ENCODE measurements around the gene DEPDC5. TPM values are rescaled to one million over a fixed set of nuclear protein-coding genes. Genes with fewer than 3 reads are reported as not detected.

Gene DEPDC5
- total and polyA plus RNA-seq, 10 of the 15 experiments (the other 5 are each of a cell fraction or from before 2014, with no cell fraction given), result 3.0 to 38.9 (median 22.8) TPM

GRCh38 chr22:31737932-31738331, 15.9 kb upstream of the DEPDC5 start:
- no TSS peak for BruUV-seq (replicated peaks)
- Histone ChIP-seq H3K4me1 (ENCODE audit: control insufficient read depth, insufficient read depth, low read length) (peaks cover 3% of the 10 kb centered on the region; the same call in 1 of the 2 replicates), H3K27ac (ENCODE audit: control insufficient read depth, insufficient read depth) (no peak overlapping the region), H2AFZ (ENCODE audit: control insufficient read depth, low read depth, low read length) (no peak overlapping the region), H3K36me3 (ENCODE audit: control insufficient read depth in 2 of 2, insufficient read depth in 2 of 2, low read length in 1 of 2) (peaks cover 3 to 6% of the 10 kb centered on the region in 2 experiments), H3K4me2 (ENCODE audit: control insufficient read depth, insufficient read depth) (no peak overlapping the region), H3K27me3 (replicated peaks in 1 of 2; ENCODE audit: control insufficient read depth in 2 of 2, insufficient read depth in 2 of 2, low read length in 1 of 2) (no peaks in the 10 kb centered on the region), H3K79me2 (ENCODE audit: control insufficient read depth, insufficient read depth, low read length) (peaks cover 26% of the 10 kb centered on the region), H3K9ac (ENCODE audit: control insufficient read depth, insufficient read depth, low read length) (no peak overlapping the region), H3K9me3 (replicated peaks; ENCODE audit: control insufficient read depth, insufficient read depth, low read length) (no peaks in the 10 kb centered on the region), H3K4me3 (no peak overlapping the region), H4K20me1 (ENCODE audit: control insufficient read depth, insufficient read depth) (no peaks in the 10 kb centered on the region)
- FAIRE-seq, result no peak
- POLR2A ChIA-PET, result interaction anchor here (0.5 kb wide), 1 partner anchor 13 kb away, joined by 7 read pairs; no protein-coding TSS in a partner anchor
- no peak for DNase-seq (ENCODE audit: low read depth, low spot score)
- CTCF ChIA-PET, result no interaction called here
- RAD21 ChIA-PET (ENCODE audit: unreplicated experiment), result no interaction called here
- WGBS (ENCODE audit: insufficient coverage, insufficient replicate concordance, low lambda C conversion rate, missing lambda C conversion rate), result 98% methylated on average over 5 of the region's 5 CpGs
- intact Hi-C loops (cut with micrococcal nuclease; ENCODE audit: unreplicated experiment) (no loop called here), in situ Hi-C loops (cut with MboI) (no loop called here)
- SMC1A ChIA-PET (ENCODE audit: uncharacterized antibody, unreplicated experiment), result interaction anchor here (0.9 kb wide), 1 partner anchor 11 kb away, joined by 3 read pairs; no protein-coding TSS in a partner anchor
- no peak for ATAC-seq
- TF ChIP-seq ZNF274 (IDR thresholded peaks at IDR 0.05; ENCODE audit: insufficient read depth, insufficient read length) (no peak), ZNF687 (IDR thresholded peaks at IDR 0.05) (no peak), ESRRA (IDR thresholded peaks at IDR 0.05; ENCODE audit: low read length) (no peak)
- TF ChIP-seq, protein P1, sequence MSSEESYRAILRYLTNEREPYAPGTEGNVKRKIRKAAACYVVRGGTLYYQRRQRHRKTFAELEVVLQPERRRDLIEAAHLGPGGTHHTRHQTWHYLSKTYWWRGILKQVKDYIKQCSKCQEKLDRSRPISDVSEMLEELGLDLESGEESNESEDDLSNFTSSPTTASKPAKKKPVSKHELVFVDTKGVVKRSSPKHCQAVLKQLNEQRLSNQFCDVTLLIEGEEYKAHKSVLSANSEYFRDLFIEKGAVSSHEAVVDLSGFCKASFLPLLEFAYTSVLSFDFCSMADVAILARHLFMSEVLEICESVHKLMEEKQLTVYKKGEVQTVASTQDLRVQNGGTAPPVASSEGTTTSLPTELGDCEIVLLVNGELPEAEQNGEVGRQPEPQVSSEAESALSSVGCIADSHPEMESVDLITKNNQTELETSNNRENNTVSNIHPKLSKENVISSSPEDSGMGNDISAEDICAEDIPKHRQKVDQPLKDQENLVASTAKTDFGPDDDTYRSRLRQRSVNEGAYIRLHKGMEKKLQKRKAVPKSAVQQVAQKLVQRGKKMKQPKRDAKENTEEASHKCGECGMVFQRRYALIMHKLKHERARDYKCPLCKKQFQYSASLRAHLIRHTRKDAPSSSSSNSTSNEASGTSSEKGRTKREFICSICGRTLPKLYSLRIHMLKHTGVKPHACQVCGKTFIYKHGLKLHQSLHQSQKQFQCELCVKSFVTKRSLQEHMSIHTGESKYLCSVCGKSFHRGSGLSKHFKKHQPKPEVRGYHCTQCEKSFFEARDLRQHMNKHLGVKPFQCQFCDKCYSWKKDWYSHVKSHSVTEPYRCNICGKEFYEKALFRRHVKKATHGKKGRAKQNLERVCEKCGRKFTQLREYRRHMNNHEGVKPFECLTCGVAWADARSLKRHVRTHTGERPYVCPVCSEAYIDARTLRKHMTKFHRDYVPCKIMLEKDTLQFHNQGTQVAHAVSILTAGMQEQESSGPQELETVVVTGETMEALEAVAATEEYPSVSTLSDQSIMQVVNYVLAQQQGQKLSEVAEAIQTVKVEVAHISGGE (CRISPR knock-in tag; IDR thresholded peaks at IDR 0.05), result no peak
